Measurements from ENCODE around the gene SUCO. TPM values are rescaled to one million over a fixed set of nuclear protein-coding genes. Genes with fewer than 3 reads are reported as not detected.

The SUCO gene
- total and polyA plus RNA-seq, 5 donors from 2014 or later, result 9.0 to 108 (median 15.5) TPM

DNA sequence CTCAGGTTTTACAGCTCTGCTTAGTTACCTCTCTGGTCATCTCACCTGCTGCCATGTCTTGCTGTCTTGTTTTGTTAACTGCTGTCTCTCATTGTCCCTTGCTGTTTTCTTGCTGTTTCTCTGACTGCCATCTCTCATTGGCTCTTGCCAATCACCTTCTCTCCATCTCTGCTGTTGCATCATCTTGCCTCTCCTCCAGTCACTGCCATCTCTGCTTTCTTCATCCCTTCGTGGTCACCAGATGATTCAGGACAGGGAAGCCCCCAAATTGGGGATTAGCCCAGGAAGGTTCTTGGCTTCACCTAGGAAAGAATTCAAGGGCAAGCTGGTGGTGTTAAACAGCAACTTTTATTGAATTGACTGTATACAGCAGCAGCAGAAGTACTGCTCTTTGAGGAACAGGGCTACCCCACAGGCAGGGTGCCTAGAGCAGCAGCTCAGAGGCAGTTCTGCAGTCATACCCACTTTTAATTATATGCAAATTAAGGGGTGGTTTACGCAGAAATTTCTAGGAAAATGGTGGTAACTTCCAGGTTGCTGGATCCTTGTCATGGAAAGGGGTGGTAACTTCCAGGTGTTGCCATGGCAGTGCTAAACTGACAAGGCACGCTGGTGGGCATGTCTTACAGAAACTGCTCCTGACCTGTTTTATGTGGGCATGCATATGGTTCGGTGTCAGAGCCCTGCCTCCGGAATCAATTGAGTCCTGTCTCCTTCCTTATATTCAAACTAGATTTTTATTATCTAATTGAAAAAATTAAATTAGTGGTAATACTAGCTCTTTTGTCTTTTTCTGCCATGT, 33.4 kb downstream of the SUCO start:
- ATAC-seq (ENCODE audit: low read depth in 2 of 2) (no peak), DNase-seq (no peak)
- peaks cover 73% of the 10 kb centered on the region for H3K36me3 ChIP-seq (ENCODE audit: control insufficient read depth, insufficient read depth, low read length)
- H3K27me3 Mint-ChIP-seq, result no peaks in the 10 kb centered on the region
- H3K27ac ChIP-seq (ENCODE audit: insufficient read depth, low read length, poor library complexity, severe bottlenecking), result no peak overlapping the region
- no peak overlapping the region for H3K4me3 ChIP-seq (ENCODE audit: low read depth, low read length)
- H3K4me1 ChIP-seq (ENCODE audit: control insufficient read depth, insufficient read depth, low read length, poor library complexity, severe bottlenecking), result no peaks in the 10 kb centered on the region
- H3K4me3 Mint-ChIP-seq, result no peak overlapping the region
- H3K27ac Mint-ChIP-seq, result peak overlapping the region in 2 of 3 donors; percentile 13 to 45
- peaks cover 55% of the 10 kb centered on the region for H3K36me3 Mint-ChIP-seq
- H3K4me1 Mint-ChIP-seq, result peaks cover 6 to 12% (median 10%) of the 10 kb centered on the region in 4 donors
- H3K27me3 ChIP-seq (ENCODE audit: control insufficient read depth, insufficient read depth, low read length), result no peaks in the 10 kb centered on the region
- no peaks in the 10 kb centered on the region for H3K9me3 ChIP-seq (ENCODE audit: control insufficient read depth in 2 of 2, low read length in 2 of 2)
- peaks cover 0 to 9% (median 4%) of the 10 kb centered on the region in 7 donors for H3K9me3 Mint-ChIP-seq

- peaks cover 6 to 12% (median 9%) of the 10 kb centered on the region in 4 donors for H3K4me1 Mint-ChIP-seq
- no peaks in the 10 kb centered on the region for H3K27me3 Mint-ChIP-seq
- no peak overlapping the region for H3K4me3 ChIP-seq (ENCODE audit: low read depth, low read length)
- no peaks in the 10 kb centered on the region for H3K27me3 ChIP-seq (ENCODE audit: control insufficient read depth, insufficient read depth, low read length)
- peaks cover 49% of the 10 kb centered on the region for H3K36me3 Mint-ChIP-seq
- H3K36me3 ChIP-seq (ENCODE audit: control insufficient read depth, insufficient read depth, low read length), result peaks cover 67% of the 10 kb centered on the region
- no peaks in the 10 kb centered on the region for H3K4me1 ChIP-seq (ENCODE audit: control insufficient read depth, insufficient read depth, low read length, poor library complexity, severe bottlenecking)
- no peaks in the 10 kb centered on the region for H3K9me3 ChIP-seq (ENCODE audit: control insufficient read depth in 2 of 2, low read length in 2 of 2)
- H3K4me3 Mint-ChIP-seq, result no peak overlapping the region
- DNase-seq (no peak), ATAC-seq (ENCODE audit: low read depth in 2 of 2) (no peak)
- H3K9me3 Mint-ChIP-seq, result peaks cover 0 to 9% (median 4%) of the 10 kb centered on the region in 7 donors
- H3K27ac Mint-ChIP-seq, result peak overlapping the region in 1 of 3 donors; percentile 67
- no peak overlapping the region for H3K27ac ChIP-seq (ENCODE audit: insufficient read depth, low read length, poor library complexity, severe bottlenecking)
Measured at GRCh38 chr1:172567720-172568119, 34.8 kb downstream of the SUCO start.

DNA sequence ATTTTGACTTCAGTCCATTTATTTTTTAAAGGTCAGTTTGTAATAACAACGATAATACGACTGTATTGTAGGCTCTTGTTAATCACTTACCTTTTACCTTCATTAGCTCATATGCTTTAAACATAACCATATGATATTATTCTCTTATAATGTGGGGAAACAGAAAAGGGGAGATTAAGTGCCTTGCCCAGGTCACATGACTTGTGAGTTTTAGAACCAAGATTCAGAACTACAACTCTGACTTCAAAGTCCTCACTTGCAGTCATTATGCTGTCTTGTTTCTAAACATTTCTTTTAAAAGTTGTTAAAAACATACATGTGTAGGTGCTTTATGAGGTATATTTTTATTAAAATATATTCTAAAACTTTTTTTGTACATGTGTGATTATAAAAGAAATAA, 41.1 kb downstream of the SUCO start:
- H3K9me3 ChIP-seq (ENCODE audit: control insufficient read depth in 2 of 2, low read length in 2 of 2), result no peaks in the 10 kb centered on the region
- H3K4me1 ChIP-seq (ENCODE audit: control insufficient read depth, insufficient read depth, low read length, poor library complexity, severe bottlenecking), result no peaks in the 10 kb centered on the region
- no peak overlapping the region for H3K4me3 ChIP-seq (ENCODE audit: low read depth, low read length)
- ATAC-seq (ENCODE audit: low read depth in 2 of 2) (no peak), DNase-seq (no peak)
- H3K4me1 Mint-ChIP-seq, result peaks cover 0 to 5% (median 2%) of the 10 kb centered on the region in 4 donors
- peaks cover 42% of the 10 kb centered on the region for H3K36me3 Mint-ChIP-seq
- no peaks in the 10 kb centered on the region for H3K27me3 ChIP-seq (ENCODE audit: control insufficient read depth, insufficient read depth, low read length)
- H3K4me3 Mint-ChIP-seq, result no peak overlapping the region
- peaks cover 0 to 5% (median 4%) of the 10 kb centered on the region in 7 donors for H3K9me3 Mint-ChIP-seq
- H3K36me3 ChIP-seq (ENCODE audit: control insufficient read depth, insufficient read depth, low read length), result peaks cover 52% of the 10 kb centered on the region
- H3K27ac Mint-ChIP-seq, result no peak overlapping the region
- H3K27me3 Mint-ChIP-seq, result no peaks in the 10 kb centered on the region
- H3K27ac ChIP-seq (ENCODE audit: insufficient read depth, low read length, poor library complexity, severe bottlenecking), result no peak overlapping the region

- Histone ChIP-seq H3K27me3 (ENCODE audit: control insufficient read depth, insufficient read depth, low read length) (no peaks in the 10 kb centered on the region), H3K9me3 (ENCODE audit: control insufficient read depth in 2 of 2, low read length in 2 of 2) (no peaks in the 10 kb centered on the region), H3K4me3 (ENCODE audit: low read depth, low read length) (no peak overlapping the region), H3K36me3 (ENCODE audit: control insufficient read depth, insufficient read depth, low read length) (peaks cover 44% of the 10 kb centered on the region), H3K27ac (ENCODE audit: insufficient read depth, low read length, poor library complexity, severe bottlenecking) (no peak overlapping the region), H3K4me1 (ENCODE audit: control insufficient read depth, insufficient read depth, low read length, poor library complexity, severe bottlenecking) (no peaks in the 10 kb centered on the region)
- DNase-seq (no peak), ATAC-seq (ENCODE audit: low read depth in 2 of 2) (no peak)
- Mint-ChIP-seq H3K27me3 (no peaks in the 10 kb centered on the region), H3K4me3 (no peak overlapping the region), H3K27ac (peak overlapping the region in 1 of 3 donors; percentile 33), H3K4me1 (peaks cover 7 to 26% (median 14%) of the 10 kb centered on the region in 4 donors), H3K9me3 (no peaks in the 10 kb centered on the region), H3K36me3 (peaks cover 41% of the 10 kb centered on the region)
Measured at GRCh38 chr1:172578586-172578985, 45.6 kb downstream of the SUCO start.

DNA sequence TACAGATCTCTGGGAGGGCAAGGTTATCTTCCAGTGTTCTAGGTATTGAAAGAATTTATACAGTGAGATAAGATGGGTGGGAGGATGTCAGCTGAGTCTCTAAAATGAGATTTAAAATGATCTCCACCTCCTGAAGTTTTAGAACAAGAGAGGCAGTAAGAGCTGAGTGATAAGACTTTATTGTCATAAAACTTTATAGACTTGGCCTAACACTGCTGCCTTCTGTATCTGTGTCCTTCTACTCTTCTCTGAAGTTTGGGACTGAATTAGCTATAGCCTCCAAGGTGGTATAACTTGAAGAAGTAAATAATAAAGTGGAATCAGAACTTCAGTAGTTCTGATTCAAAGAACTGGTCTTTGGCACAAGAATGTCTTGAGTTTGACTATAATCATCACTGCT, 48.3 kb downstream of the SUCO start:
- DNase-seq (no peak), ATAC-seq (ENCODE audit: low read depth in 2 of 2) (no peak)
- peak overlapping the region; percentile 2 to 74 (median 62) for H3K27ac Mint-ChIP-seq
- Histone ChIP-seq H3K4me1 (ENCODE audit: control insufficient read depth, insufficient read depth, low read length, poor library complexity, severe bottlenecking) (no peaks in the 10 kb centered on the region), H3K4me3 (ENCODE audit: low read depth, low read length) (no peak overlapping the region), H3K9me3 (ENCODE audit: control insufficient read depth in 2 of 2, low read length in 2 of 2) (no peaks in the 10 kb centered on the region), H3K36me3 (ENCODE audit: control insufficient read depth, insufficient read depth, low read length) (peaks cover 34% of the 10 kb centered on the region), H3K27ac (ENCODE audit: insufficient read depth, low read length, poor library complexity, severe bottlenecking) (no peak overlapping the region), H3K27me3 (ENCODE audit: control insufficient read depth, insufficient read depth, low read length) (no peaks in the 10 kb centered on the region)
- peaks cover 7 to 26% (median 15%) of the 10 kb centered on the region in 4 donors for H3K4me1 Mint-ChIP-seq
- no peak overlapping the region for H3K4me3 Mint-ChIP-seq
- H3K36me3 Mint-ChIP-seq, result peaks cover 36% of the 10 kb centered on the region
- no peaks in the 10 kb centered on the region for H3K27me3 Mint-ChIP-seq
- H3K9me3 Mint-ChIP-seq, result no peaks in the 10 kb centered on the region

GRCh38 chr1:172581779-172582178, 48.8 kb downstream of the SUCO start:
- Mint-ChIP-seq H3K27me3 (no peaks in the 10 kb centered on the region), H3K4me3 (no peak overlapping the region), H3K27ac (peak overlapping the region in 2 of 3 donors; percentile 74 to 83), H3K9me3 (no peaks in the 10 kb centered on the region), H3K36me3 (peaks cover 36% of the 10 kb centered on the region), H3K4me1 (peaks cover 7 to 26% (median 15%) of the 10 kb centered on the region in 4 donors)
- ATAC-seq (ENCODE audit: low read depth in 2 of 2) (no peak), DNase-seq (peak in 1 of 3 donors; percentile 4)
- Histone ChIP-seq H3K4me1 (ENCODE audit: control insufficient read depth, insufficient read depth, low read length, poor library complexity, severe bottlenecking) (no peaks in the 10 kb centered on the region), H3K4me3 (ENCODE audit: low read depth, low read length) (no peak overlapping the region), H3K9me3 (ENCODE audit: control insufficient read depth in 2 of 2, low read length in 2 of 2) (no peaks in the 10 kb centered on the region), H3K36me3 (ENCODE audit: control insufficient read depth, insufficient read depth, low read length) (peaks cover 36% of the 10 kb centered on the region), H3K27ac (ENCODE audit: insufficient read depth, low read length, poor library complexity, severe bottlenecking) (no peak overlapping the region), H3K27me3 (ENCODE audit: control insufficient read depth, insufficient read depth, low read length) (no peaks in the 10 kb centered on the region)

DNA sequence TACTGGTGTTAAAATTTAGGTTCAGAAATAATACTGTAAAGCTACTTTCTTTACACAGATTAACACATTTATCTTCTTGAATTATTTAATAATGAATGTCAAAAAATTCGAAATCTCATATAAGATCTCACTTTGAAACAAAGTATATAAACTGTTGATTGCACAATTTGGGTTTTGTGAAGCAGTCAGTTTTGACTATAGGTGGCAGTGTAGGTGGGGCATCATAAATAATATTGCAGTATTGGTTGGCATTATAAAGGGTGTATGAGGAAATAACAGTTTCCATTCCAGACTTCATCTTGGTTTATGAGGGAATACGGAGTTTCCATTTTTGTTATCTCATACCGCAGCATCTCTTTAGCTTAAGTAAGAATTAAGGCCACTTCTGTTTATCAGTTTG, 49.9 kb downstream of the SUCO start:
- Histone ChIP-seq H3K4me1 (ENCODE audit: control insufficient read depth, insufficient read depth, low read length, poor library complexity, severe bottlenecking) (no peaks in the 10 kb centered on the region), H3K36me3 (ENCODE audit: control insufficient read depth, insufficient read depth, low read length) (peaks cover 40% of the 10 kb centered on the region), H3K4me3 (ENCODE audit: low read depth, low read length) (no peak overlapping the region), H3K9me3 (ENCODE audit: control insufficient read depth in 2 of 2, low read length in 2 of 2) (no peaks in the 10 kb centered on the region), H3K27ac (ENCODE audit: insufficient read depth, low read length, poor library complexity, severe bottlenecking) (no peak overlapping the region), H3K27me3 (ENCODE audit: control insufficient read depth, insufficient read depth, low read length) (no peaks in the 10 kb centered on the region)
- ATAC-seq (ENCODE audit: low read depth in 2 of 2) (no peak), DNase-seq (no peak)
- H3K36me3 Mint-ChIP-seq, result peaks cover 36% of the 10 kb centered on the region
- H3K4me1 Mint-ChIP-seq, result peaks cover 7 to 26% (median 15%) of the 10 kb centered on the region in 4 donors
- H3K4me3 Mint-ChIP-seq, result no peak overlapping the region
- no peaks in the 10 kb centered on the region for H3K27me3 Mint-ChIP-seq
- H3K27ac Mint-ChIP-seq, result no peak overlapping the region
- H3K9me3 Mint-ChIP-seq, result no peaks in the 10 kb centered on the region

DNA sequence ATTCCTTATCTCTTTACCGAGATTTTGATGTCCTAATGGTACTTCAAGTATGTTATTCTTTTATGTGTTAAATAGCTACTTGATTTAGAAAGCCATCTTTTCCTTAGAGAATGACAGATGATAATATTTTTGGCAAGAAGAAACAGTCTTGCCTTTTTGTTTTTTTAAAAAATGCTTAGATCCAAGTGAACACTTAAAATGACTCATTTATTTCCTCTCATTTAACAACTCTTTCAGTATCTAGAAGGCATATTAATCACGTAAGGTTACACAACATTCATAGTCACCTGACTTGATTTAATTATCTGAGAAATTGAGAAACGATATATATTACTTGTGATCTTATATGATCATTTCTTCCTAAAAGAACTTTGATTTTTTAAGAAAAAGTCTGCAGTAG, 52.4 kb downstream of the SUCO start:
- DNase-seq, result no peak
- Histone ChIP-seq H3K4me3 (ENCODE audit: low read depth, low read length) (no peak overlapping the region), H3K27me3 (ENCODE audit: control insufficient read depth, insufficient read depth, low read length) (no peaks in the 10 kb centered on the region), H3K9me3 (ENCODE audit: control insufficient read depth in 2 of 2, low read length in 2 of 2) (no peaks in the 10 kb centered on the region), H3K4me1 (ENCODE audit: control insufficient read depth, insufficient read depth, low read length, poor library complexity, severe bottlenecking) (no peaks in the 10 kb centered on the region), H3K36me3 (ENCODE audit: control insufficient read depth, insufficient read depth, low read length) (peaks cover 43% of the 10 kb centered on the region), H3K27ac (ENCODE audit: insufficient read depth, low read length, poor library complexity, severe bottlenecking) (no peak overlapping the region)
- Mint-ChIP-seq H3K27me3 (no peaks in the 10 kb centered on the region), H3K4me1 (peaks cover 15 to 29% (median 22%) of the 10 kb centered on the region in 4 donors), H3K9me3 (no peaks in the 10 kb centered on the region), H3K36me3 (peaks cover 35% of the 10 kb centered on the region), H3K27ac (no peak overlapping the region), H3K4me3 (no peak overlapping the region)
- ATAC-seq (ENCODE audit: low read depth in 2 of 2), result no peak
